Stimulated activated CD8-positive, alpha-beta memory T cell treated with anti-CD3 and anti-CD28 coated beads, Interleukin-4, amount 100 ng/mL, for 24 hours (primary cell): Measurements from ENCODE around the gene GATD1.

Experiments used
- DNase-seq: peaks from one replicate; pipeline ENCODE4 v3.0.0-alpha.2; 2020; ENCODE audit warnings: low read depth

GATD1 gene

GRCh38 chr11:795634-796564 lies 18.6 kb upstream of the GATD1 start:
- DNase-seq, result peak; percentile 77

GRCh38 chr11:794766-795633 lies 17.7 kb upstream of the GATD1 start:
- DNase-seq, result no peak

GRCh38 chr11:794013-794765 lies 16.9 kb upstream of the GATD1 start:
- DNase-seq, result no peak

DNA sequence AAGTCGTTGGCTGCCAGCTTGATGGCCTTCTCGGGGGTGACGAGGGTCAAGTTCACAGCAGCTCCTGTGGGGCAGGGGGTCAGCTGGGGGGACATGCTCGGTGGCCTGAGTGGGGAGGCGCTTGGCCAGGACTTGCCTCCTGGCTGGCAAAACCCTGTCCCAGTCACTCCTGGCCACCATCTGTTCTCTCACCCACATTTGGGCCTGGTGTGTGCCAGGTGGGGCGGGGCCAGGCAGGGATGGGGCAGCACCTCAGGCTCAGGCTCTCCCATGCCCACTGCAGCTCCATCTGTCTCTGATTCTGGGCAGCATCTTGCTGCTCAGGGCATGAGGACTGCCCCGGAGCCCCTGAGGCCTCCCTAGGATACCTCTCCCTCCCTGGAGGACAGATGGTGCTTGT lies 16.3 kb upstream of the GATD1 start:
- DNase-seq, result no peak

- no peak for DNase-seq
Observed at GRCh38 chr11:792873-793272, 15.6 kb upstream of the GATD1 start.

DNA sequence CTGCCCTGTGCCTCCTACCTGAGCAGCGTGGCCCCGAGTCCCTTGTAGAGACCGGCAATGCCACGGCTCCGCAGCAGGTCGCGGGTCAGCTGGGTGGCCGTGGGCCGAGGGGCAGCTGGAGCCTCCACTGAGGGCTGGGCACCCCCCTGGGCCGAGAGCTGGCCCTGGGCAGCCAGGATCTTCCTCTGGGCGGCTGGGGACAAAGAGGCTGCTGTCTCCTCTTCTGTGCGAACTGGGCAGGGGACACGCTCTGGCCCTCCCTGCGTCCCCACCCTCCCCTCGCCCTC lies 15.2 kb upstream of the GATD1 start:
- no peak for DNase-seq

DNA sequence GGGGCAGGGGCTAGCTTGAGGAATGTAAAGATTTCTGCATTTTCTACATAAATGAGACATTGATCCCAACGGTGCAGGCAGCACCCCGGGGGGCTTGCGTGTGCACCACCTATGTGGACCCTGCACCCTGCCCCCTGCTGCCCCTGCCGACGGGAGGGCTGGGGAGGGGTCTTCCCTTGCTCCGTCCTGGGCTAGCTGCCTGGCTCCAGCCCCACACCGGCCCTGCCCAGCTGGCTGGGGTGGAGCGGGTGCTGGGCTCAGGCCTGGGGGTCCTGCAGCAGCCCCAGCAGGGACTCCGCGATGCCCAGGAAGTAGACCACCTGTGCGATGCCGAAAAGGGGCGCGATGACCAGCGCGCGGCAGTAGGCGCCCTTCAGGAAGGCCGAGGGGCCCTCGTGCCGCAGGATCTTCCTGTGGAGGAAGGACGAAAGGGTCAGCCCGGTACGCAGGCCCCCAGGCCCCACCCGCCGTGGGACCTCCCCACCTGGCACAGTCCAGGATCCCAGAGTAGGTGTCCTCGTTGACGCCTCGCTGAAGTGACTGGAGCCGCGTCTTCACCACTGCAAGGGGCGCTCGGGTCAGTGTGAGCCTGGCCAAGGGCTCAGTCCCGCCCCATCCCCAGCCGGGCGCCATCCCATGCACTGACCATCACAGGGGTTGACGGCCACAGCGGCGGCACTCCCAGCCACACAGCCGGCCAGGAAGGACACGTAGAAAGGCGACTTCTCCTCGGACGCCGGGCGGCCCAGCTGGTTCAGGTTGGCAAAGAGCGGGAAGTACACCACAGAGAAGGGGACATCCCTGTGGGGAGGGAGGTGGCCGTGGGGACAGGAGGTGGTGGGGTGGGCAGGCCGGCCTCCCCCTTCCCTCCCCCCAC lies 14.6 kb upstream of the GATD1 start:
- DNase-seq, result no peak

GRCh38 chr11:790721-791564 lies 13.7 kb upstream of the GATD1 start:
- DNase-seq, result no peak

DNA sequence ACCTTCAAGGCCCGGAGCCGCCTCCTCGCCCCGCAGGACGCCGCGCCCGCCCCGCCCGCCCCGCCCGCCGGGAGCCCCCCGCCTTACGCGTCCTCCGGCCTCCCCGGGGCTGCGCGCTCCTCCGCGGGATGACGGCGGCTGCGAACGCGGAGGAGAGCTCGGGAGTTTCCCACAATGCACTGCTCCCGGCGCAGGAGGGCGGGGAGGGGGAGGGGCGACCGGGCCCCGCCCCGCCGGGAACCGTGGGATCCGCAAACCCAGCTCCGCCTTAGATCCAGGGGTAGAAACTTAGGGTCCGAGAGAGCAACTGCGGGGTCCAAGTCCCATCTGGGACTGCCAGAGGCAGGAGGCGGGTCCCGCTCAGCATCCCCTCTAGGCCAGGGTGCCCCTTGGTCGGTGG lies 12.7 kb upstream of the GATD1 start, which contains the start of gene CEND1:
CEND1 (minus strand) TSS at position 148 of the 400 bp plus-strand sequence. CDS start 1,514 bp downstream, outside the sequence.
- no peak for DNase-seq

DNA sequence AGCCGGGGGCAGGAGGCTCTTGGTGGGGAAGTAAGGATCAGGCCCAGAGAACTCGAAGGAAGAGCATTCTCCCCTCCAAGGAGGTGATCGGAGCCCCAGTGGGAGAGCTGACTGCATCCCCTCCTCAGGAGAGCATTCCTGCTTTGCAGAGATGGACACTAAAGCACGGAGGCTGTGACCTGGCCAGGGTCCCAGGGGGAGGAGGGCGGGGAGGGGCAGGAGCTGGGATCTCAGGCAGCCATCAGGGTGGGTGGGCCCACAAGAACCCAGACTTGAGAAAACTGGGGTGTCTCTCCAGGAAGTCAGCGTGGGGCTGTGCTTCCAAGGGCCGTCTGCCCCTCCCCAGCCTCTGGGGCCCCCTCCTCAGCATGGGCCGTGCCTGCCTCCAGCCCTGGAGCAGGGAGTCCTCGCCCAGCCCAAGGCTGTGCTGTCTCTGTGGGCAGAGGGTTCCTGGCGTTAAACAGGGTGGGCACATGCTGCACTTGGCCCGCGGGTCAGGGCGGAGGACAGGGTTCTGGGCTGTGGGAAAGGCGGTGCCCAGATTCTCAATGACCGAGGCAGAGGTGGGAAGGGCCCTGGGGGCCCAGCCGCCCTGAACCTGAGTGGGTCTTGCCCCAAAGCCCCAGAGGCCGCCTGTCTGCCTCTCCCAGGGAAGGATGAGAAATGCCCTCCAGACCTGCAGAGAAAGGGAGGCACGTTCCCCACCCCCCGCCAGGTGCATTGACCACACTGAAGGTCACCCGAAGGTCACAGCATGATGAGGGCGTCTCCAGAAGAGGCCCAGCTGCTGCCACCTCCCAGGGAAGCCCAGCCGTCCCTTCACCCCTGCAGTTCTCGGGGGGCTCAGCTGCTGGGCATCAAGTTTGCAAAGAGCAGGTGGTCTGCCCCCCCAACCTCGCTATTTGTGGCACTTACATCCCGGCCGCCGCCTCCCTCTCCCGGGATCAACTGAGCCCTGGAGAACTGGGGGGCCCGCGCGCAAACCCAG lies 12.0 kb upstream of the GATD1 start:
- no peak for DNase-seq

- no peak for DNase-seq
Observed at GRCh38 chr11:788009-788640, 10.8 kb upstream of the GATD1 start.

GRCh38 chr11:787084-787675 lies 9.9 kb upstream of the GATD1 start:
- DNase-seq, result no peak

GRCh38 chr11:786235-787083 lies 9.2 kb upstream of the GATD1 start:
- no peak for DNase-seq

- no peak for DNase-seq
Observed at GRCh38 chr11:783581-784015, 6.3 kb upstream of the GATD1 start.

DNA sequence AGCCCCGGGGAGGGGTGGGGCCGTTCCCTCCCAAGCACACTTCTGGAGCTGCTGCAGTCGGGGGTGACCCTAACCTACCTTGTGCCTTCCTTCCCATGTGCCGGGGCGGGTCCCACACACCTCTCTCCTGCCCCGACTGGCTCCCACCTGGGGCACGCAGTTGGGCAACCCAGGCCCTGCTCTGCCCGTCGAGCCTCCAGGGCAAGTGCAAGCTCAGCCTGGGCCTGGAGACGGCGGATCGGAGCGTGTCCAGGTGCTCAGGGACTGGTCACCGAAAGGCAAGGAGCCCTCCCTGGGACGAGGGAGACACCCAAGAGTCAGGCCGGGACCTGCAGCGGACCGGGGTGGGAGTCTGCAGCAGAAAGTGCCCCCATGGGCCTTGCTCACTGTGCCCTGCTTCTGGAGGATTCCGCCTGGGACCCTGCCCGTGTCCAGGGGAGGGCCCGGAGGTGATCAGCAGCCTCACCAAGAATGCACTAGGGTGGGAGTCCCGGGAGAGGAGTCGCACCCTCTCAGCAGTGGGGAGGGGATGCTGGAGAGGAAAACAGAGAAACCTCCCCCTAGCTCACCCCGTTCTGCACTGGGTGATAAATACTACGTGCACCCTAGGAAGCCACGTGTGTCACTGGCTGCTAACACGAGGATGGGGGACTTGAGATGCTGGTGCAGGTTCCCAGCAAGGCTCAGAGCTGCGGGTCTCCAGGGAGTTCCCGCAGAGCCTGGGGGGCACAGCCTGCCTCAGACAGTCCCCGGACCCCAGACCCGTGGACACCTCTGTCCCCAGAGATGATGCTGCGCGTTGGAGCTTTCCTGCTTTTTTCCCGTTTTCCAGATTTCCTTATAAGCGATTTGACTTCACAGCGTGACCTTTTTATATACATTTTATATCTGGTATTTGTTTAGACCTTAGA lies 5.2 kb upstream of the GATD1 start:
- no peak for DNase-seq

- DNase-seq, result no peak
Observed at GRCh38 chr11:779955-780532, 2.8 kb upstream of the GATD1 start.
